Lung (tissue), 12 donors: Measurements from ENCODE around the gene TPD52L2. TPM values are rescaled to one million over a fixed set of nuclear protein-coding genes. Genes with fewer than 3 reads are reported as not detected.
A peak's percentile ranks its signal among the peaks of the same experiment; 100 is the strongest.

Source experiments
- ATAC-seq: fragments of 200-7000 bp; cut with Tn5 transposase; one replicate; pipeline ENCODE4 v1.9.1; 2020; ENCODE audit warnings: moderate number of reproducible peaks; ENCODE audit not compliant: insufficient read depth, low FRiP score
- DNase-seq, 3 donors: peaks; one replicate each; pipeline ENCODE4 v3.0.0-alpha.2; 2013 to 2017
- H3K27ac ChIP-seq, 2 donors: one replicate each; pipeline ENCODE4 v1.5.1; 2013; ENCODE audit warnings: mild to moderate bottlenecking in 2 of 2, moderate library complexity in 2 of 2, control low read depth in 1 of 2, inconsistent platforms in 1 of 2, low read depth in 1 of 2, low read length in 1 of 2
- H3K27me3 ChIP-seq, 3 donors: one replicate each; pipeline ENCODE4 v1.5.1; 2013; ENCODE audit warnings: low read length in 2 of 3; ENCODE audit not compliant: control insufficient read depth in 3 of 3, insufficient read depth in 3 of 3
- H3K36me3 ChIP-seq, 4 donors: one replicate each; pipeline ENCODE4 v1.5.1; 2013; ENCODE audit warnings: low read length in 4 of 4, mild to moderate bottlenecking in 1 of 4, moderate library complexity in 1 of 4; ENCODE audit not compliant: control insufficient read depth in 4 of 4, insufficient read depth in 4 of 4
- H3K4me1 ChIP-seq, 5 donors: one replicate each; pipeline ENCODE4 v1.5.1; 2013; ENCODE audit warnings: low read length in 5 of 5, mild to moderate bottlenecking in 2 of 5, moderate library complexity in 1 of 5; ENCODE audit not compliant: control insufficient read depth in 5 of 5, insufficient read depth in 5 of 5
- H3K4me3 ChIP-seq: one replicate; pipeline ENCODE4 v1.5.1; 2013; ENCODE audit warnings: mild to moderate bottlenecking, control low read depth, moderate library complexity
- H3K9ac ChIP-seq, 2 donors: one replicate each; pipeline ENCODE4 v1.5.1; 2013; ENCODE audit warnings: low read length in 2 of 2, control low read depth in 1 of 2; ENCODE audit not compliant: insufficient read depth in 1 of 2
- H3K9me3 ChIP-seq, 4 donors: one replicate each; pipeline ENCODE4 v1.5.1; 2013; ENCODE audit warnings: low read length in 3 of 4, mild to moderate bottlenecking in 1 of 4, moderate library complexity in 1 of 4; ENCODE audit not compliant: control insufficient read depth in 4 of 4, insufficient read depth in 3 of 4
- WGBS, 2 donors: extraction: QIAGEN DNeasy Blood & Tissue Kit; methylation state at CpG; one replicate each; pipeline ENCODE4 v1.1.7; 2013; 5-methylcytosine and 5-hydroxymethylcytosine counted together
- polyA plus RNA-seq, 2 donors: library from polyadenylated mRNA; stranded (reverse); fragments of 200-250 nt; gene quantifications; one replicate each; pipeline ENCODE4 v1.2.1, GENCODE V29; 2013
- total RNA-seq, 2 donors: library from RNA; depleted of rRNA in 1 of 2; stranded (reverse); fragments of >200 nt in 1 of 2; gene quantifications; one replicate each; pipeline ENCODE4 v1.2.1, GENCODE V29; 2014 to 2021
- TF ChIP-seq, protein P1 (sequence below): IDR thresholded peaks from 2 replicates; pipeline ENCODE4 v1.5.1; 2012; ENCODE audit warnings: mild to moderate bottlenecking; ENCODE audit errors: control extremely low read depth, extremely low read depth
- donor health status: control.
- donor health status: control.
- donor health status: Bipolar disorder and iron deficiency.
- donor health status: healthy.
- donor health status: DM: yes; HTN: yes; CAD: no.

TPD52L2 gene
- total and polyA plus RNA-seq, 4 donors: 66.2 to 130 (median 79.3) TPM

DNA sequence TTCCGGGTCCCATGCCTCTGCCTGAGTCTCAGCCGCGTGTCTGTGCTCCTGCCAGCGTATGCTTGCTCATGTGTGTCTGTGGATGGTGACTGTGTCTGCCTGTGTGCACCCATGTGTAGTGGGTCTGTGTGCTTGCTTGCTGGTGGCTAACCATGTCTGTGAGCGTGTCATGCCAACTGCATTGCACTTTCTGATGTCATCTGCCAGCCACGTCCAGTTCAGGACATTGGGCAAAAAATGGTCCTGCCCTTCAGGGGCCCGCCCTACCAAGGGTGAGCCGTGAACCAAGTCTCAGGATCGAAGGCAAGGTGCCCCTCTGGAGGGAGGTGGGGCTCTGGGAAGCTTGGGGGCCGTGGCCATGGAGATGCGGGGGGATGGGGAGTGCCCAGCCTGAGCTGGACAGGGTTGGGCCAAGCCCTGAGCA, 24.7 kb upstream of the TPD52L2 start:
- WGBS, 2 donors: 85 to 89% methylated on average over 11 of the region's 11 CpGs
- H3K36me3 ChIP-seq: no peaks in the 10 kb centered on the region
- no peak overlapping the region for H3K9ac ChIP-seq
- no peak for ATAC-seq
- H3K4me1 ChIP-seq: peaks cover 0 to 14% (median 2%) of the 10 kb centered on the region in 5 donors
- no peak overlapping the region for H3K27ac ChIP-seq
- DNase-seq: no peak
- H3K9me3 ChIP-seq: no peaks in the 10 kb centered on the region
- H3K4me3 ChIP-seq: no peak overlapping the region
- no peaks in the 10 kb centered on the region for H3K27me3 ChIP-seq
- TF ChIP-seq, protein P1, sequence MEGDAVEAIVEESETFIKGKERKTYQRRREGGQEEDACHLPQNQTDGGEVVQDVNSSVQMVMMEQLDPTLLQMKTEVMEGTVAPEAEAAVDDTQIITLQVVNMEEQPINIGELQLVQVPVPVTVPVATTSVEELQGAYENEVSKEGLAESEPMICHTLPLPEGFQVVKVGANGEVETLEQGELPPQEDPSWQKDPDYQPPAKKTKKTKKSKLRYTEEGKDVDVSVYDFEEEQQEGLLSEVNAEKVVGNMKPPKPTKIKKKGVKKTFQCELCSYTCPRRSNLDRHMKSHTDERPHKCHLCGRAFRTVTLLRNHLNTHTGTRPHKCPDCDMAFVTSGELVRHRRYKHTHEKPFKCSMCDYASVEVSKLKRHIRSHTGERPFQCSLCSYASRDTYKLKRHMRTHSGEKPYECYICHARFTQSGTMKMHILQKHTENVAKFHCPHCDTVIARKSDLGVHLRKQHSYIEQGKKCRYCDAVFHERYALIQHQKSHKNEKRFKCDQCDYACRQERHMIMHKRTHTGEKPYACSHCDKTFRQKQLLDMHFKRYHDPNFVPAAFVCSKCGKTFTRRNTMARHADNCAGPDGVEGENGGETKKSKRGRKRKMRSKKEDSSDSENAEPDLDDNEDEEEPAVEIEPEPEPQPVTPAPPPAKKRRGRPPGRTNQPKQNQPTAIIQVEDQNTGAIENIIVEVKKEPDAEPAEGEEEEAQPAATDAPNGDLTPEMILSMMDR: no peak

DNA sequence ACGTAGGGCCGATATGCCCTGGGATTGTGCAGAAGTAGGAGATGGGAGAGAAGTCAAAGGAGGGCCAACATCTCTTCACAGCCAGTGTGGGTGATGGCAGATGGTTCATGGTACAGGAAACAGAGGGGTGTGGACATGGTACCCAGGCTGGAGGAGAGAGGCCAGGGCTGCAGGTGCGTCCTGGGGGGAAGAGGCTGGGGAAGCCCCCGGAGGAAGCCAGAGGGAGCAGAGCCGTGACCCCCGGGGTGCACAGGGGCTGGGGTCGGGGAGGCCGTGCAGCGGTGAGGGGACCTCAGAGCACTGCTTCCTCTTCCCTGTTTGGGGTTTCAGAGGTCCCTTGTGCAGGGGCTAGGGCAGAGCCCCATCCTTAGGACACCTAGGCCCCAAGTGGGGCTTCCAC, 22.8 kb upstream of the TPD52L2 start:
- Histone ChIP-seq H3K9me3 (peaks cover 0 to 1% (median 0%) of the 10 kb centered on the region in 4 donors), H3K4me1 (peaks cover 0 to 25% (median 14%) of the 10 kb centered on the region in 5 donors), H3K9ac (no peak overlapping the region), H3K27me3 (no peaks in the 10 kb centered on the region), H3K36me3 (no peaks in the 10 kb centered on the region), H3K27ac (no peak overlapping the region), H3K4me3 (no peak overlapping the region)
- DNase-seq (no peak), ATAC-seq (no peak)
- TF ChIP-seq, protein P1: no peak
- 20 to 48% methylated on average over 9 of the region's 9 CpGs for WGBS, 2 donors

DNA sequence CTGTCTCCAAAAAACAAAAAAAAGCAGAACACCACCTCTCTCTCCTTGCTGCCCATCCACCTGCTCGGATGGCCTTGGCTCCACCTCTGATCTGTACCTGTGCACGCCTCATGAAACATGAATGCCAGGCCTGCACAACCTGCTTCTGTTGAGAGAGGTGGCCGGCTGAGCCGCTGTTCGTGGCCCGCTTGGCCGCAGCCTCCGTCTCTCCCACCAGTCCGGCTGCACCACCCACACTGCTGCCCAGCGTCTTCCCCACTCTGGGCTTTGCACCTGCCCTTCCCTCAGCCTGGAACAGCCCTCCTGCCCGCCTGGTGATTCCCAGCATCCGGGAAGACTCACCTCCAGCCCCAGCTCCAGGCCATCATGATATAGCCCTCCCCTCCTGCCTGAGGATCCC, 21.8 kb upstream of the TPD52L2 start:
- H3K4me3 ChIP-seq: no peak overlapping the region
- no peak for ATAC-seq
- no peak for DNase-seq
- peaks cover 0 to 27% (median 23%) of the 10 kb centered on the region in 5 donors for H3K4me1 ChIP-seq
- no peaks in the 10 kb centered on the region for H3K36me3 ChIP-seq
- no peak overlapping the region for H3K9ac ChIP-seq
- H3K27ac ChIP-seq: no peak overlapping the region
- WGBS, 2 donors: 85 to 91% methylated on average over 12 of the region's 12 CpGs
- TF ChIP-seq, protein P1: no peak
- H3K9me3 ChIP-seq: peaks cover 0 to 1% (median 0%) of the 10 kb centered on the region in 4 donors
- H3K27me3 ChIP-seq: no peaks in the 10 kb centered on the region

DNA sequence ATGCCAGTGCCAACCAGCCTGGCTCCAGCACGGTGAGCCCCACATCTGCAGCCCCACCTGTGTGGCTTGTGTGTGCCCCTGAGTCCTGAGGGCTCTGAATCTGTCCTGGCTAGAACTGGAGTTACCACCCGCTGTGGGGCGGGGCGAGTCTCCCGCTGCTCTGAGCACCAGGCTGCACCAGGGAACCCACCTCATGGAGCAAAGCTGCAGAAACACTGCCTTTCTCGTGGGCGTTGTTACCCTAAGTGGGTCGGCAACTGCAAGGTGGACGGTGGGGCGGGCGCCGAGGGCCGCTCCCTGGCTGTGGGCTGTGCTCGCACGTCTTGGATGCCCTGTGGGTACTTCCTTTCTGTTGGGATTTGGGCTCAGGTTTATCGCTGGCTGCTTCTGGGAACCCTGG, 21.3 kb upstream of the TPD52L2 start:
- Histone ChIP-seq H3K4me1 (peaks cover 0 to 28% (median 23%) of the 10 kb centered on the region in 5 donors), H3K9ac (no peak overlapping the region), H3K27ac (peak overlapping the region in 1 of 2 donors; percentile 28), H3K9me3 (peaks cover 0 to 1% (median 0%) of the 10 kb centered on the region in 4 donors), H3K36me3 (no peaks in the 10 kb centered on the region), H3K4me3 (no peak overlapping the region), H3K27me3 (no peaks in the 10 kb centered on the region)
- TF ChIP-seq, protein P1: no peak
- no peak for ATAC-seq
- DNase-seq: no peak
- WGBS, 2 donors: 29 to 39% methylated on average over 16 of the region's 16 CpGs
